CD4-positive, alpha-beta T cell treated with Interferon gamma for 1 hour (primary cell): ENCODE data around the gene HMOX1.
"Not testable (repeated sequence)": the region's sequence is repeated elsewhere in the genome, so short reads cannot be mapped to it uniquely, and the experiment has no call there.

ENCODE experiments used
- DNase-seq: peaks from one replicate; pipeline ENCODE4 v3.0.0-alpha.2; 2020

HMOX1 gene

GRCh38 chr22:35350539-35351503, 30.1 kb upstream of the HMOX1 start:
- peak; percentile 90 for DNase-seq

- DNase-seq: peak; percentile 85
These were observed 28.4 kb upstream of the HMOX1 start for GRCh38 chr22:35352214-35353111.

- peak; percentile 24 for DNase-seq
These were observed 27.6 kb upstream of the HMOX1 start for GRCh38 chr22:35353318-35353717.

GRCh38 chr22:35354068-35354467, 26.8 kb upstream of the HMOX1 start:
- no peak for DNase-seq

GRCh38 chr22:35357883-35358621, 22.8 kb upstream of the HMOX1 start:
- no peak for DNase-seq

GRCh38 chr22:35359380-35360065, 21.4 kb upstream of the HMOX1 start:
- DNase-seq: no peak

GRCh38 chr22:35361001-35361558, 19.8 kb upstream of the HMOX1 start:
- DNase-seq: no peak

- DNase-seq: no peak
These were observed 17.3 kb upstream of the HMOX1 start for GRCh38 chr22:35363566-35364086.

GRCh38 chr22:35364230-35364629, 16.7 kb upstream of the HMOX1 start:
- DNase-seq: not testable (repeated sequence)

GRCh38 chr22:35367331-35367886, 13.5 kb upstream of the HMOX1 start:
- DNase-seq: peak; percentile 58

- DNase-seq: no peak
These were observed 12.5 kb upstream of the HMOX1 start for GRCh38 chr22:35368386-35368785.

- DNase-seq: no peak
These were observed 10.9 kb upstream of the HMOX1 start for GRCh38 chr22:35369996-35370395.

GRCh38 chr22:35373781-35374180, 7.1 kb upstream of the HMOX1 start:
- DNase-seq: no peak

GRCh38 chr22:35375031-35375430, 5.9 kb upstream of the HMOX1 start:
- DNase-seq: no peak

- DNase-seq: no peak
These were observed 5.4 kb upstream of the HMOX1 start for GRCh38 chr22:35375526-35375925.

GRCh38 chr22:35376728-35377472, 4.0 kb upstream of the HMOX1 start:
- DNase-seq: peak; percentile 82

GRCh38 chr22:35377735-35378134, 3.2 kb upstream of the HMOX1 start:
- no peak for DNase-seq

- no peak for DNase-seq
These were observed 2.3 kb upstream of the HMOX1 start for GRCh38 chr22:35378621-35379020.

GRCh38 chr22:35379146-35379993, 1.5 kb upstream of the HMOX1 start:
- no peak for DNase-seq

GRCh38 chr22:35380013-35380412, 883 bp upstream of the HMOX1 start:
- no peak for DNase-seq
